ENCODE data around the gene F5.

F5 gene

DNA sequence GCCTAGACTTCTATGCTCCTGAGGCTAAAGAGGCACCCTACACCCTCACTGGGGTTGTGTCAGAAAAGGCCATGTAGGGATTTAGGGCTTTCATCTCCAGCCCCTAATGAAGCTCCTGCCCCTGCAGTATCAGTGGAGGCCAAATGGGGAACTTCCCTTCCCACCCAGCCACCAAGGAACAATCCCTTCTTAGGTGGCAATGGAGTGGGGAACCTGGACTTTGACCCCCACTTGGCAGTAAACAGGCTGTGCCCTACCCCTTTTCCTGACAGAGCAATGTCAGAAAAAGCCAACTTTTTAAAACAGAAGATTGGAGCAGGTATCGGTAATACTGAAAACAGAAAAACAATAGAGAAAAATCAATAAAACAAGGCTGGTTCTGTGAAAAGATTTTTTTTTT, 65.1 kb downstream of the F5 start:
- FAIRE-seq = no peak
- TF ChIP-seq, protein P1, sequence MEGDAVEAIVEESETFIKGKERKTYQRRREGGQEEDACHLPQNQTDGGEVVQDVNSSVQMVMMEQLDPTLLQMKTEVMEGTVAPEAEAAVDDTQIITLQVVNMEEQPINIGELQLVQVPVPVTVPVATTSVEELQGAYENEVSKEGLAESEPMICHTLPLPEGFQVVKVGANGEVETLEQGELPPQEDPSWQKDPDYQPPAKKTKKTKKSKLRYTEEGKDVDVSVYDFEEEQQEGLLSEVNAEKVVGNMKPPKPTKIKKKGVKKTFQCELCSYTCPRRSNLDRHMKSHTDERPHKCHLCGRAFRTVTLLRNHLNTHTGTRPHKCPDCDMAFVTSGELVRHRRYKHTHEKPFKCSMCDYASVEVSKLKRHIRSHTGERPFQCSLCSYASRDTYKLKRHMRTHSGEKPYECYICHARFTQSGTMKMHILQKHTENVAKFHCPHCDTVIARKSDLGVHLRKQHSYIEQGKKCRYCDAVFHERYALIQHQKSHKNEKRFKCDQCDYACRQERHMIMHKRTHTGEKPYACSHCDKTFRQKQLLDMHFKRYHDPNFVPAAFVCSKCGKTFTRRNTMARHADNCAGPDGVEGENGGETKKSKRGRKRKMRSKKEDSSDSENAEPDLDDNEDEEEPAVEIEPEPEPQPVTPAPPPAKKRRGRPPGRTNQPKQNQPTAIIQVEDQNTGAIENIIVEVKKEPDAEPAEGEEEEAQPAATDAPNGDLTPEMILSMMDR (IDR thresholded peaks at IDR 0.05; ENCODE audit: insufficient read depth, missing control alignments) = no peak

DNA sequence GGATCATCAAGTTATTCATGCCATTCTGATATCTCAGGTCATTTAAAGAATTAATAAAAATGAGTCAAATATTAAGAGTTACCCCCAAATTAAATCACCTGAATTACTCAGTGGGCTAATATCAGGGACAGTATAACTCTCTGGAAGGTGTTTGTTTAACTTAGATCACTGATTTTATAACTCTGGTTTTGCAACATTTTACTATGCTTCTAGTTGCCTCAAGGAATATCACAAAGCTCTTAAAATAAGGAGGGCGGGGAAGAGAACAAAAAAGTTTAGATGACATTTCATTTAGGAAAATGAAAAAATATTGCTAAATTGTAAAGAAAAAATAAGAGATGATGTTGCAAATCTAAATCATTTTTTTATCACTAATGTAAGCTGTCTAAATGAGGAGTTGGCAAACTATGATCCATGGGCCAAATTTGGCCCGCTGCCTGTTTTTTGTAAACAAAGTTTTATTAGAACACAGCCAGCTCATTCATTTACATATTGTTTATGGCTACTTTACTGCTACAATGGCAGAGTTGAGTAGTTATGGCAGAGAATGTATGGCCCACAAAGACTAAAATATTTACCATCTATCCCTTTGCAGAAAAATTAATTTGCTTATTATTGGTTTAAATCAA, 68.6 kb downstream of the F5 start:
- FAIRE-seq = no peak
- no peak for DNase-seq (ENCODE audit: insufficient read length, low spot score)
- TF ChIP-seq, protein P1 (IDR thresholded peaks at IDR 0.05; ENCODE audit: insufficient read depth, missing control alignments) = no peak

More for the DNA sequence above, 65.1 kb downstream of the F5 start:
- no peak for DNase-seq (ENCODE audit: insufficient read length, low spot score)

DNA sequence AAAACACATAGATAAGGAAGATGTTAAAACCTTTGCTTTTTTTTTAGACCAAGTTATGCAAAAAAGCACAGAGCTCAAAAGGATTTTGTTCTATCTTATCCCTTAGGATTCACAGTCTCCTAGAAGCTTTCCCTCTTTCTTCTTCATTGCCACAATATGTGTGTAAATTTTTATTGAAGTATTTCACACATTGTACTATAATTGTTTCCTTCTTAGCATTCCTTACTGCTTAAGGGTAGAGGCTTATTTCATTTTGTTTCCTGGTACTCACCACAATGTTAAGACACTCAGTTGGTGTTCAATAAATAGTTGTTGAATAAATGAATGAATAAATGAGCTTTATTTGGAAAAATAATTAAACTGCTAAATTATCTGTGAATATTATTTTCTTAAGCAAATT, 70.6 kb downstream of the F5 start:
- FAIRE-seq (no peak), DNase-seq (ENCODE audit: insufficient read length, low spot score) (no peak)
- TF ChIP-seq, protein P1 (IDR thresholded peaks at IDR 0.05; ENCODE audit: insufficient read depth, missing control alignments) = no peak

DNA sequence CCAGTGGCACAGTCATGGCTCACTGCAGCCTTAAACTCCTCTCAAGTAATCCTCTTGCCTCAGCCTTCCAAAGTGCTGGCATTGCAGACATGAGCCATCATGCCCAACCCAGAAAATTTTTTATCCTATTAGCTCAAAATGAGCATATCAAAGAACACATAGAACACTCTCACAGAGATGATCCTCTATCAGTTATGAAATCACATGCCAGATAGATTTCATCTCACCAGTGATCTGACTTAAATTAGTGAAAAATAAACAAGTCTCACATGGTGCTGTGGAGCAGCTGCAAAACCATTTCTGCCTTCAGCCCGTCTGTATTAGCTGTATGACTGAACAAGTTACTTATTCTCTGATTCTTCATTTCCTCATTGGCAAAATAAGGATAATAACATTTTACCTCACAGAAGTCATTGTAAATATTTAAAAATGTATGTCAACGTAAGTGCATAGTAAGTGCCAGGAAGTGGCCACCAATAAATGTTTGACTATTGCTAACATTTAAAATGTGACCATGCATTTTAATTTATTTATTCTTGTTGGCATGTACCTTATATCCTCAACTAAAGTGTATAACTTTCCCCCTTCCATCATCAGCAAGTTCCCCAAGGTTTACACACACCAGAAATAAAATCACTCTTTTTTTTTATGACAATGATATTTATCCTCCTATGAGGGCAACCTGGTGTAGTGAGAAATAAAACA, 71.6 kb downstream of the F5 start:
- TF ChIP-seq, protein P1 (IDR thresholded peaks at IDR 0.05; ENCODE audit: insufficient read depth, missing control alignments) = no peak
- no peak for FAIRE-seq
- DNase-seq (ENCODE audit: insufficient read length, low spot score) = no peak

DNA sequence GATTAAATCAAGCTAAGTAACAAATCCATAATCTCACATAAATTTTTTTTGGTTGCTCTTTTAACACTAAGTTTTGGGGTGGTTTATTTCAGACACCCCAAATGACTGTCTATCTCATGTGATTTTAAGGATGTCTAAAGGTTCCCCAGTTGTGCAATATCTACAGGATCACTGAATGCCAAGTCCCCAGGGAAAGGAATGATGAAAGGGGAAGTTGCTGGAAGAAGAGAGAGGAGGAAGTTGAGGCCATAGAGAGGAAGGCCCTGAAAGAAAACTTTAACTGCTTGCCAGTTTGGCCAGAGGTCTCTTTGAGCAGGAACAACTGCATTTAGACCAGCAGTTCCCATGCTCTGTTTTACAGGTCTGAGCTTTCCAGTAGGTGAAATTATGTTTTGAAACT, 73.1 kb downstream of the F5 start:
- FAIRE-seq (no peak), DNase-seq (ENCODE audit: insufficient read length, low spot score) (no peak)
- TF ChIP-seq, protein P1 (IDR thresholded peaks at IDR 0.05; ENCODE audit: insufficient read depth, missing control alignments) = no peak

DNA sequence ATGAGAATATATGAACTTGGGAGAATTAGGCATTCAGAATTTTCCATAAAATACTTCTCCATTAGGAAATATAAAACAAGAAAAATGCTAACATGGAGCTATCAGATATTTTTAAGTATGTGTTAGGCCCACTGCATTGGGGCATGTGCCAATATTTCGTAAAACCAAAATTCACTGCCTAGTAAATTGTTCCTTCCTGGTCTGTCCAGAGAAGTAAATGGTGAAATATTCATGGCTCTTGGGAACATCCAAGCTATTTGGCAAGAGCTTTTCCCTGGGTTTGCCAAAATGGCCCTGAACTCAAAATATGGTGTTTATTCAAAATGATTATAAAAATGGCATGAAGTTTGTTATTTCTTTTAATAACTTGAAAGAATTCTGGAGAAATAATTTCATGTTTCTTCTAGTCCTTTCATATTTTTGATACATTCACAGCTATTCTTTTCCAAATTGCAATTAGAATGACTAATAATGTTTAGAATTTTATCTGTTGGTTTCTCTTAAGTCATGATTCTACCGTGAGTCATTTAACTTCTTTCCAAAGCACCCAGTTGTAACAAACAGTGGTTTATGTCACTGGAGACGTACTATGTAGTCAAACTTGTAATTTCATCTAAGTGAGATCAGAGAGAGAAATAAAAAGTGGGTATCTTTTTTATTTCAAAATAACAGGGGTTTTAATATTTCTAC, 74.8 kb downstream of the F5 start:
- peak; percentile 16 for FAIRE-seq
- DNase-seq (ENCODE audit: insufficient read length, low spot score) = no peak
- TF ChIP-seq, protein P1 (IDR thresholded peaks at IDR 0.05; ENCODE audit: insufficient read depth, missing control alignments) = no peak

Data from D721Med (cell line).